22Rv1 (cell line): Measurements from ENCODE around the gene CHST8.

Source experiments
- H3K27ac ChIP-seq: fragments of 450-650 bp; 2 replicates; pipeline ENCODE4 v1.5.1; 2017
- ZFX ChIP-seq: fragments of 450-650 bp; IDR thresholded peaks from 2 replicates; pipeline ENCODE4 v1.6.1; 2017; ENCODE audit warnings: antibody characterized with exemption, borderline replicate concordance
- TF ChIP-seq, protein P1 (sequence below): fragments of 450-650 bp; IDR thresholded peaks from 2 replicates; pipeline ENCODE4 v1.5.1; 2017; ENCODE audit warnings: mild to moderate bottlenecking

CHST8 gene

DNA sequence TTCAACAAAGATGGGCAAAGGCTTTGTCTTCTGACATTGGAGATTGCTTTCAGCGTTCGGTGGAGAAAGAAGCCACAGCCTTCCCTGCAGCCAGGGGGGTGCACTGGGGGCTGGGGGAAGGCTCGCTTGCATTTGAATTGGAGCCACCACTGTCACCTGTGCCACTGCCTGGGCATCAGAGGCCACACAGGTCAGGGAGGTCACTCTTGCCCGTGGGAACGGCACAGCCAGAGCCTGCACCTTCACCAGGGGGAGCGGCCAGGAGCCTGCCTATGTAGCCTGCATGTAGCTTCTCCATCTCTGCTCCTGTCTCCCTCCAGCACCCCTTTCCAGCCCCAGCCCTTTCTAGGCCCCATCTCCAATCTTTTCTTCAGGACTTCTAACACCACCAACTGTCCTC is 131.2 kb downstream of the CHST8 start:
- H3K27ac ChIP-seq, result no peak overlapping the region
- TF ChIP-seq, protein P1, sequence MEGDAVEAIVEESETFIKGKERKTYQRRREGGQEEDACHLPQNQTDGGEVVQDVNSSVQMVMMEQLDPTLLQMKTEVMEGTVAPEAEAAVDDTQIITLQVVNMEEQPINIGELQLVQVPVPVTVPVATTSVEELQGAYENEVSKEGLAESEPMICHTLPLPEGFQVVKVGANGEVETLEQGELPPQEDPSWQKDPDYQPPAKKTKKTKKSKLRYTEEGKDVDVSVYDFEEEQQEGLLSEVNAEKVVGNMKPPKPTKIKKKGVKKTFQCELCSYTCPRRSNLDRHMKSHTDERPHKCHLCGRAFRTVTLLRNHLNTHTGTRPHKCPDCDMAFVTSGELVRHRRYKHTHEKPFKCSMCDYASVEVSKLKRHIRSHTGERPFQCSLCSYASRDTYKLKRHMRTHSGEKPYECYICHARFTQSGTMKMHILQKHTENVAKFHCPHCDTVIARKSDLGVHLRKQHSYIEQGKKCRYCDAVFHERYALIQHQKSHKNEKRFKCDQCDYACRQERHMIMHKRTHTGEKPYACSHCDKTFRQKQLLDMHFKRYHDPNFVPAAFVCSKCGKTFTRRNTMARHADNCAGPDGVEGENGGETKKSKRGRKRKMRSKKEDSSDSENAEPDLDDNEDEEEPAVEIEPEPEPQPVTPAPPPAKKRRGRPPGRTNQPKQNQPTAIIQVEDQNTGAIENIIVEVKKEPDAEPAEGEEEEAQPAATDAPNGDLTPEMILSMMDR, result no peak
- no peak for TF ChIP-seq ZFX

DNA sequence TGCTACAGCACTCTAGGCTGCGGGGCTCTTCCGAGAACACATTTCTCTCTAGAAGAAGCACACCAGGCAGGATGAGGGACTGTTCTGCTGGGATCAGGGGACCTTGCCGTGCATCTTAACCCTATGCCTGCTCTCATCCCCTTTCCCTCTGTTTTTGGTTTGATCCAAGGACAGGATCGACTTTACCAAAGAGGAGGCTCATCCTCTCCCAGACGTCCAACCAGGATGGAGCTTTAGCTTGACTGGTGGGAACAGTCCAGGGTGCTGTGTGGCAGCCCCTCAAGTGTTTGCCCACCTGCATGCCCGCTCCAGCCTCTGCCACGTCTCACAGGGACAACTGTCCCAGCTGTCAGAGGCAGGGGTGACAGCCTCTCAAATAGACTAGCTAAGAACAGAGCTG is 132.6 kb downstream of the CHST8 start:
- H3K27ac ChIP-seq, result no peak overlapping the region
- no peak for TF ChIP-seq ZFX
- TF ChIP-seq, protein P1, result no peak

DNA sequence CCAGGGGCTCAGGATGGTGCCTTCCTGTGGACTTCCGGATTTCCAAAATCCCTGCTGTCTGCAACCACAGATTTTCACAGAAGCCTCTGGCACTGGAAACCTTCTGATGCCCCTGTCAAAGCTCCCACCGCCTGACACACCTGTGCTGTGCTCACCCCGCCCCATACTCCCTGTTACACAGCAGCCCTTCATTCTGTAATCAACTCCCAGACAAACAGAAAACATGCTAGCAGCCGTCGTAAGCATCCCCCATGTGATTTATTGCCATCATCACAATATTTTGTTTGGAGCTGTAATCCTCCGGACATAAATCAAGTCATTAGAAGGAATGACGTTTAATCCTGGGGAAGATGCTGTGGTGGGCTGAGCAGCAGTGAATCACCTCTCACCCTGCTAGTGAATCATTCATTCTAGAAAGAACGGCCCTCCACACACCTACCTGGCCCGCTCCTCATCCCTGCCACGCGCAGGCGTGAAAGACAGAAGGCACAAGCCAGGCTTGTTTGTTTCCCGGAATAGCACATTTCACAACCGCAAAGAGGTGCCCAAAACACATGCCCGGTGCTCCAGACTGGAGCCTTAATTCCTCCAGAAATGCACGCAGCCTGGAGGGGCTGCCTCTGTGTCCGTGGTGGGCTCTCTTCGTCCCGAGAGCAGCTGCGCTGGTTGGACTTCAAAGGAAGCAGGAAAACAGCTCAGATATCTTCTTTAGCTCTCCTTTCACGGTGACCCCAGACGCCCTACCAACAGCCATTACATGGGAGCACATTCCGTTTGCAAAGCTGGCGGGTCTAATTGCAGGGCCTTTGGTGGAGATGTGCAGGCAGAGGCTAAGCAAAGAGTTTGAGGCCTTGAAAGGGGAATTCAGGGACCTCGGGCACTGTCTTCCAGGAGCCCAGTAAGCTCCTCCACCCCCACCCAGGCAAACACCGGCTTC is 133.6 kb downstream of the CHST8 start:
- H3K27ac ChIP-seq, result no peak overlapping the region
- no peak for TF ChIP-seq ZFX
- TF ChIP-seq, protein P1, result no peak

- TF ChIP-seq, protein P1, result no peak
- no peak for TF ChIP-seq ZFX
- H3K27ac ChIP-seq, result no peak overlapping the region
Observed at GRCh38 chr19:33756177-33756576, 134.4 kb downstream of the CHST8 start.

DNA sequence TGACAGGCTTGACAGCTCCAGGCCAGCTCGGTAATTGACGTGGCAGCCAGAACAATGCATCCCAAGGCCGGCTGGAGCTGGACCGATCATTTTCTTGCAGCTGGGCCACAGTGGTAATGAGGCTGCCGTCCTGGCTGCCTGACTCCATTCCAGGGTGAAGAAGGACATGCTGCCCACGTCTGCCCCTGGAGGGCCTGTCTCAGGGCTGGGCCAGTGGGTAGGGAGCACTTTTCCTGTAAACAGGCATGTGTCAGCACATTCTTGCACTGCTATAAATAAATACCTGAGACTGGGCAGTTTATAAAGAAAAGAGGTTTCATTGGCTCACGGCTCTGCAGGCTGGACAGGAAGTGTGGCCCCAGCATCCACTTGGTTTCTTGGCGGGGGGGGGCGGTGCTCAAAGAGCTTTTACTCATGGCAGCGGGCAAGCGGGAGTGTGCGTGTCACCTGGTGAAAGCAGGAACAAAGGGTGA is 136.8 kb downstream of the CHST8 start:
- no peak for TF ChIP-seq ZFX
- TF ChIP-seq, protein P1, result no peak
- no peak overlapping the region for H3K27ac ChIP-seq

DNA sequence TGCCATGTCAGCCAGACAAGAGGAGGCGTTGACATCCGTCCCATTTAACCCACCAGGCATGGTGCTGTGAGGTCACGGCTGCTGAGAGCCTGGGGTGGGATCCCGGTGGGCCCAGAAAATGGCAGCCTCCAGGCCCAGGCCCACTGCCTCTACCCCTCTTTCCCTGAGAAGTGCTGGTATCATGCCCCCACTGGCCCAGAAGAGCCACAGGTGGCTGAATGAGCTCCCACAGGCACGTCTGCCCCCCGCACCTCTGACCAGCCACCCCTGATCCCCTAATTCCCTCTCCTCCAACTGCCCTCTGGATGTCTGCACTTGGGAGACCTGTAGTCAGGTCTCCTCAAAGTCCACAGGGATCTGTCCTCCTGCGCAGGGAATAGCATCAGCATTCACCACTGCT is 137.6 kb downstream of the CHST8 start:
- TF ChIP-seq, protein P1, result no peak
- no peak for TF ChIP-seq ZFX
- no peak overlapping the region for H3K27ac ChIP-seq

DNA sequence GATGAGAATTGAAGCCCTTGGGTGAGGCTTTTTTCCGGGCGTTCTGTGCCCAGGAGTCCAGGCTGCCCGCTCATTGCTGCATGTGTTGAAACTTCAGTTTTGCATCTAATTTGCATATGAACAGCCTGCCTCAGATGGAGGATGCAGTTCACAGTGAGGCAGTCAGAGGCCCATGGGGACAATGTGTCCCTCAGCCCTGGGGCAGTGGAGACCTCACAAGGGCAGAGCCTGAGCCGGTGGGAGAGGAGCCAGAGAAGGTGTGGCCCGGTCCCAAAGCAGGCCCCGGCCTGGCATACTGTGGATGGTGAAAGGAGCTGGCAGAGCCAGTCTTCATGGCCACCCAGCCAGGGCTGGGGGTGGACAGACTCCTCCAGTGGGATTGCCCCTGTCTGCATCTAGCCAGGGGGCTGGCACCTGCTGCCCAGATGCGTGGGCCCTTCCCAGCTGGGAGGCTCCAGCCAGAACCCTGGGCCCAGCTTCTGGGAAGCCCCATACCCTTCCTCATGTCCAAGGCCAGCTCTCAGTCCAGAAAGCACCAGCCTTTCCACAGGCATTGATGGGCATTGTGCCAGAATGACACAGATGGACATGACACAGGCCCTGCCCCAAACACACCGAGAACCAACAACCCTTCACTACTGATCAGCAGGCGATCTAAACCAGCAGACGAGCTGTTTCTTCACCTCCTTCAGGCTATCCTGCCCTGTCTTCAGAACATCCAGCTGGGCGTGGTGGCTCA is 142.0 kb downstream of the CHST8 start:
- TF ChIP-seq ZFX, result no peak
- TF ChIP-seq, protein P1, result no peak
- no peak overlapping the region for H3K27ac ChIP-seq
